Prostate gland (tissue), 2 donors: ENCODE results near the gene SPA17.

Source experiments
- CTCF ChIP-seq, 4 experiments: fragments of 200-600 bp in 2 of 4; fragments of 450-650 bp in 2 of 4; sonication (generic) in 2 of 4; IDR thresholded peaks; 1 replicate in 3 of 4; 2 replicates in 1 of 4; pipeline ENCODE4 v1.5.1; 2016 to 2019; ENCODE audit warnings: antibody characterized with exemption in 4 of 4, mild to moderate bottlenecking in 2 of 4, moderate library complexity in 2 of 4
- POLR2A ChIP-seq: fragments of 450-650 bp; IDR thresholded peaks from one replicate; pipeline ENCODE4 v1.6.1; 2016; ENCODE audit warnings: antibody characterized with exemption, mild to moderate bottlenecking

- TF ChIP-seq CTCF (IDR thresholded peaks at IDR 0.05) (no peak), POLR2A (no peak)
Observed at GRCh38 chr11:124728134-124728533, 54.4 kb downstream of the SPA17 start.
